GM18517 (cell line): ENCODE results near the gene TPPP2.
A peak's percentile ranks its signal among the peaks of the same experiment; 100 is the strongest.

ENCODE experiments used
- ATAC-seq: cut with Tn5 transposase; IDR thresholded peaks from one replicate; pipeline ENCODE4 v1.9.1; 2021; ENCODE audit warnings: mild to moderate bottlenecking, moderate library complexity; ENCODE audit not compliant: unreplicated experiment

TPPP2 gene

GRCh38 chr14:21056520-21057163, 26.6 kb downstream of the TPPP2 start:
- no peak for ATAC-seq

DNA sequence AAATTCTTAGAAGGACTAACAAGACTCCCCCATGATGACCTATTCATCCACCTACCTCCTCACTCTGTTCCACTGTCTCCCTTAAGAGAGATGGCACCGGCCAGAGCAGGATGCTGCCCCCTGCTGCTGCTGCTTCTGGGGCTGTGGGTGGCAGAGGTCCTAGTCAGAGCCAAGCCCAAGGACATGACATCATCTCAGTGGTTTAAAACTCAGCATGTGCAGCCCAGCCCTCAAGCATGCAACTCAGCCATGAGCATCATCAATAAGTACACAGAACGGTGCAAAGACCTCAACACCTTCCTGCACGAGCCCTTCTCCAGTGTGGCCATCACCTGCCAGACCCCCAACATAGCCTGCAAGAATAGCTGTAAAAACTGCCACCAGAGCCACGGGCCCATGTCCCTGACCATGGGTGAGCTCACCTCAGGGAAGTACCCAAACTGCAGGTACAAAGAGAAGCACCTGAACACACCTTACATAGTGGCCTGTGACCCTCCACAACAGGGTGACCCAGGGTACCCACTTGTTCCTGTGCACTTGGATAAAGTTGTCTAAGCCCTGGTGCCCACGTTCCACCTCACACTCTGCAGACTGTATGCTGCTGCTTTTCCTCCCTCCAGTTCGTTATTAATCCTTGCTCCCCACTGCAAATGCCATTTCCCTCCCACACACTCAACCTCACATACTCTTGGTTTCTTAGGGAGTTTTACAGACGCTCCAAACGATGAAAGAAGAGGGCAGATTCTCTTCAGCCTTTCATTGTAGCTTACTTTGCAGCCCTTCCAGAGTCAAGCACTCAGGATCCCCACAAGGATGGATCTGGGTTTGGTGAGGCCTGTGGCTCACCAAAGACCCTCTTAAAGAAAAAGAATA, 28.0 kb downstream of the TPPP2 start, which contains the start of gene RNASE8:
Gene RNASE8 (plus strand): TSS at position 20 of the 873 bp plus-strand sequence. CDS start 71 bp downstream, at position 91.
- no peak for ATAC-seq

DNA sequence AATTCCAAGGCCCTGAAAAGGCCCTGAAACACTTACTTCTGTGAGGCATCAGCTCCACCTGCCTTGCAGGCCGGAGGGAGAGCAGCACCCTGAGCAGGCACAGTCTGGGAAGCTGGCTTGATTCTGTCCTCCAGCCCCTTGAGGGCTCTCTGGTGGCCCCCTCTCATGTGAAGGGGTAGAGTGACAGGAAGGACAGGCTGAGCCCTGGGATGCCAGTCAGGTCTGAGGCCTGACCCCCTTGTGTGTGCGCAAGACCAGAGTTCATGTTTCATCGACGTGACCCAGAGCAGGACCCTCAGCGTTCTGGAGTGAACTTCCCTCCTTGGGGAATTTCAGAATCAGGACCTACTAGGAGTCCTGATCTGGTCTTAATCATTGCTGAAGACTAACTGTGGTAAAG, 28.9 kb downstream of the TPPP2 start:
- no peak for ATAC-seq

- ATAC-seq, result no peak
Measured at GRCh38 chr14:21059842-21060613, 30.0 kb downstream of the TPPP2 start.

GRCh38 chr14:21060614-21061346, 30.8 kb downstream of the TPPP2 start:
- no peak for ATAC-seq

- no peak for ATAC-seq
Measured at GRCh38 chr14:21061347-21061668, 31.3 kb downstream of the TPPP2 start.

DNA sequence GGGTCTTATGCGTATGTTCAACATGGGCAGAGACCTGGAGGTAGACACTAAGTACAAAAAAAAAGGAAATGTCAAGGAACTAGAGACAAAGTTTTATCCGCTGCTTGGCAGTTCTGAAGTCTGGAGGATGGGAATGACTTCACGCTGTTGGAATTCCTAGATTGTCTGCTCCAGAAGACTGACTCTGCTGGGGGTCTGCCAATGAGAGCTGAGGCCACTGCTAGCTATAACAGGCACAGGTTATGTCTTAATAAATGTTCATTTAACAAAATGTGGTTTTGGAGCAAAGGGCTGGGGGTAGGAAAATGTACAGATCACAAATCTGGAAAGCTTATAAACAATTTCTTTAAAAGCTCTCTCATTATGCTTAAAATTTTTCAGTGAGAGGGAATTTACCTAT, 33.5 kb downstream of the TPPP2 start:
- ATAC-seq, result no peak

GRCh38 chr14:21066882-21067502, 37.0 kb downstream of the TPPP2 start:
- no peak for ATAC-seq

- no peak for ATAC-seq
Measured at GRCh38 chr14:21068521-21069387, 38.7 kb downstream of the TPPP2 start.

DNA sequence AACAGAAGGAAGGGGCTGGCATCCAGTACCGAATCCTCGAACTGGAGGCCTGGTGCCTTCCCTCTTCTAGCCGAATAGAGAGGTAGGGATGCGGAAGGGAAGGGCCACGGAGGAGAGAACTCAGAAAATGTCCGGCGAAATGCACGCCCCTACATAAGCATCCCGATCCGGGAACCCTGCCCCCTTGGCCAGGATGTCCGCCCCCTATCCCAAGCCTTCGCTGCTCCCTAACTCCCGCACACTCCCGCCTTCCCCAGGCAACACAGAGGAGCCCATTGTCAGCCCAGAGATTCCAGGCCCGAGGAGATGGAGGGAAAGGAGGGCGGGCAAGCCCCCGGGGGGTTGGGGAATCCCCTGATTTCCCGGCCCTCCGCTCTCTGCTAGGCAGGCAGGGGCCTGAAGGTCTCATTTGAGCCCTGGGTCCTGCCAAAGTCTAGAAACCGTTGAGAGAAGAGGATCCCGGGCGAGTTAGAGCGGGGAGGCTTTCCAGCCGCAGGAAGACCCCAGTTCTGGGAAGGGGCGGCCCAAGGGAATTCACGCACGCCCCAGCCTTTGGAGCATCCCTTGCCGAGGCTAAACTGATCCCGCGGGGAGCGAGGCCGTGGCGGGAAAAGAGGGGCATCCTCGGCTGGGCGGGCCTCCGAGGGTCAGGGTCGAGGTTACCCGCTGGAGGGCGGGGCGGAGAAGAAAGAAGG, 39.5 kb downstream of the TPPP2 start:
- ATAC-seq, result no peak

GRCh38 chr14:21070083-21070609, 40.1 kb downstream of the TPPP2 start, which contains the start of gene ARHGEF40:
Gene ARHGEF40 (plus strand): TSS chr14:21070304. CDS start chr14:21070397, 93 bp downstream.
- no peak for ATAC-seq

- no peak for ATAC-seq
Measured at GRCh38 chr14:21070610-21071224, 40.7 kb downstream of the TPPP2 start.

- peak; percentile 73 for ATAC-seq
Measured at GRCh38 chr14:21071225-21072030, 41.4 kb downstream of the TPPP2 start.

GRCh38 chr14:21072031-21072473, 42.0 kb downstream of the TPPP2 start:
- no peak for ATAC-seq

- ATAC-seq, result no peak
Measured at GRCh38 chr14:21072781-21073339, 42.8 kb downstream of the TPPP2 start.

DNA sequence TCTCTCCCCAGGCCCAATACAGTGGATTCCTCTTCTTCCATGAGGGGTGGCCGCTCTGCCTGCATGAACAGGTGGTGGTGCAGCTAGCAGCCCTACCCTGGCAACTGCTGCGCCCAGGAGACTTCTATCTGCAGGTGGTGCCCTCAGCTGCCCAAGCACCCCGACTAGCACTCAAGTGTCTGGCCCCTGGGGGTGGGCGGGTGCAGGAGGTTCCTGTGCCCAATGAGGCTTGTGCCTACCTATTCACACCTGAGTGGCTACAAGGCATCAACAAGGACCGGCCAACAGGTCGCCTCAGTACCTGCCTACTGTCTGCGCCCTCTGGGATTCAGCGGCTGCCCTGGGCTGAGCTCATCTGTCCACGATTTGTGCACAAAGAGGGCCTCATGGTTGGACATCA, 43.9 kb downstream of the TPPP2 start:
- no peak for ATAC-seq
